ENCODE data around the gene XRCC1. TPM values are rescaled to one million over a fixed set of nuclear protein-coding genes. Genes with fewer than 3 reads are reported as not detected.

The XRCC1 gene
- total and polyA plus RNA-seq, 2 experiments from 2014 or later: 35.3 to 49.5 TPM

GRCh38 chr19:43544077-43544476 lies 31.2 kb downstream of the XRCC1 start:
- no peaks in the 10 kb centered on the region for H4K20me1 ChIP-seq (replicated peaks; ENCODE audit: insufficient read depth)
- H3K4me1 Mint-ChIP-seq: no peaks in the 10 kb centered on the region

More at GRCh38 chr19:43544077-43544476, 31.2 kb downstream of the XRCC1 start:
- peaks cover 15% of the 10 kb centered on the region for H3K9me3 Mint-ChIP-seq
- no peak for DNase-seq (ENCODE audit: low spot score)
- H3K4me1 ChIP-seq (ENCODE audit: insufficient read depth): no peaks in the 10 kb centered on the region
- H3K27ac ChIP-seq (ENCODE audit: low read depth): no peak overlapping the region
- no peak for ATAC-seq
- H3K36me3 ChIP-seq (ENCODE audit: insufficient read depth): peaks cover 5% of the 10 kb centered on the region
- no peaks in the 10 kb centered on the region for H3F3A ChIP-seq (replicated peaks; ENCODE audit: low read depth)
- no peaks in the 10 kb centered on the region for H3K27me3 ChIP-seq (ENCODE audit: insufficient read depth)
- no peaks in the 10 kb centered on the region for H3K79me2 ChIP-seq (replicated peaks; ENCODE audit: insufficient read depth)
- no peak overlapping the region for H3K4me2 ChIP-seq
- no peaks in the 10 kb centered on the region for H3K9me2 ChIP-seq (ENCODE audit: insufficient read depth)
- peaks cover 70% of the 10 kb centered on the region for H3K36me3 Mint-ChIP-seq (ENCODE audit: low read depth)
- no peak overlapping the region for H2AFZ ChIP-seq
- peaks cover 1% of the 10 kb centered on the region for H3K27me3 Mint-ChIP-seq (ENCODE audit: insufficient read depth, low read depth, poor library complexity)
- no peak overlapping the region for H3K4me3 Mint-ChIP-seq
- TF ChIP-seq ZNF462 (CRISPR knock-in tag; IDR thresholded peaks at IDR 0.05): no peak
- no peak overlapping the region for H3K27ac Mint-ChIP-seq
- no peak overlapping the region for H3K4me3 ChIP-seq
